ACC112 (cell line): ENCODE measurements around the gene FMNL1.
A peak's percentile ranks its signal among the peaks of the same experiment; 100 is the strongest.

Source experiments
- H2AFZ ChIP-seq: fragments of 200-600 bp; sonication (generic); one replicate; pipeline ENCODE4 v1.6.0; 2017; ENCODE audit warnings: antibody characterized with exemption, low read length; ENCODE audit not compliant: unreplicated experiment
- H3K27ac ChIP-seq: fragments of 200-600 bp; sonication (generic); 2 replicates; pipeline ENCODE4 v1.5.1; 2014; ENCODE audit warnings: low read depth, mild to moderate bottlenecking, antibody characterized with exemption, low read length, moderate library complexity
- H3K27me3 ChIP-seq: fragments of 200-600 bp; sonication (generic); 2 replicates; pipeline ENCODE4 v1.6.1; 2014; ENCODE audit warnings: mild to moderate bottlenecking, antibody characterized with exemption, low read length, moderate library complexity, mixed read lengths; ENCODE audit not compliant: insufficient read depth
- H3K36me3 ChIP-seq: fragments of 200-600 bp; sonication (generic); 2 replicates; pipeline ENCODE4 v1.6.1; 2016; ENCODE audit warnings: mild to moderate bottlenecking, antibody characterized with exemption, low read length, moderate library complexity, mixed read lengths; ENCODE audit not compliant: insufficient read depth
- H3K4me1 ChIP-seq: fragments of 200-600 bp; sonication (generic); one replicate; pipeline ENCODE4 v1.6.1; 2016; ENCODE audit warnings: low read length, mixed read lengths; ENCODE audit not compliant: insufficient read depth, unreplicated experiment, control insufficient read depth
- H3K4me3 ChIP-seq: fragments of 200-600 bp; sonication (generic); 2 replicates; pipeline ENCODE4 v1.5.1; 2014; ENCODE audit warnings: mild to moderate bottlenecking, low read depth, low read length
- H3K79me2 ChIP-seq: fragments of 200-600 bp; sonication (generic); one replicate; pipeline ENCODE4 v1.6.0; 2016; ENCODE audit warnings: low read length; ENCODE audit not compliant: control insufficient read depth, unreplicated experiment, insufficient read depth

FMNL1 gene

DNA sequence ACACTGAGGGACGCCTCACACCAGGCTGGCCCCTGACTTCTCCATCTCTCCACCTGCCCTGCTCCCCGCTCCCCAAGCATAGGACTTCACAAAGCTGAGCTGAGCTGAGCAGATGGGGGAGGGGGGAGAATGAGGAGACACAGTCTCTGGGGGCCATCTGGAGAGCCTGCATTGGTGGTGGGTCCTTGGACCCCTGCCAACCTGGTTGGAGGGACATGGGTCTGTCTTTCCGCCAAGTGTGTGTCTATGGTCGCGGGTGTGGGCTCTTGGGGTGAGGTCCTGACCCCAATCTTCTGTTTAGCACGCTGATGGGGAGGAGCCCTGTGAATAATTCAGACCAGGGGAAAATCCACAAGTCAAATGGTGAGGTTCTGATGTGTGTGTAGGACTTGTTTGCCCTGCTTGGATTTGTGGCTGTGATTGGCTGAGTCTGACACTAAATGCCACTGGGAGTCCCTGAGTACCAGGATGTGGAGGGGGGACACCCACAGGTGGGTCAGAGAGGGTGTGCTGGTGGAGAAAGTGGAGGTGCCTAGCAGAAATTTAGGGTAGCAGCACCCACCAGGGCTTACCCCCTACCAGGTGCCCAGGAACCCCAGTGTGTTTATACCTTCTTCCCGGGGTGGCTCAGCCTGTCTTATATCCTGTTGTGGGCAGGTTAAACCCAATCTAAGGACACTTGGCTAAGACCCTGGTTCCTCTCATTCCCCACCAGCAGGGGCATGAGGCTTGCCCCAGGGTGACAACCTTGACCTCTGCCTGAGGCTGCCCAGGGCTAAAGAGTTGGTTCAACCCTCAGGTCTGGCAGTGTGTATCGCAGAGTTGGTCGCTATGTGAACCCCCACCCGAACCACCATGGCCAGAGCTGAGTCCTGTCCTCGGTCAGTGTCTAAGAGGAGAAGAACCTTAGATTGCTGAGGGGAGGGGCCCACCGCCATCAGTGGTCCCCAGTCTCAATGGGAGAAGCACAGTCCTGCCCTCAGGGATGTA lies 2.1 kb downstream of the FMNL1 start:
- no peaks in the 10 kb centered on the region for H3K36me3 ChIP-seq
- H3K79me2 ChIP-seq = no peaks in the 10 kb centered on the region
- no peak overlapping the region for H3K4me3 ChIP-seq
- no peak overlapping the region for H3K27ac ChIP-seq
- H2AFZ ChIP-seq = no peak overlapping the region
- peaks cover 44% of the 10 kb centered on the region for H3K4me1 ChIP-seq
- peaks cover 6% of the 10 kb centered on the region; the same call in 1 of the 2 replicates for H3K27me3 ChIP-seq

DNA sequence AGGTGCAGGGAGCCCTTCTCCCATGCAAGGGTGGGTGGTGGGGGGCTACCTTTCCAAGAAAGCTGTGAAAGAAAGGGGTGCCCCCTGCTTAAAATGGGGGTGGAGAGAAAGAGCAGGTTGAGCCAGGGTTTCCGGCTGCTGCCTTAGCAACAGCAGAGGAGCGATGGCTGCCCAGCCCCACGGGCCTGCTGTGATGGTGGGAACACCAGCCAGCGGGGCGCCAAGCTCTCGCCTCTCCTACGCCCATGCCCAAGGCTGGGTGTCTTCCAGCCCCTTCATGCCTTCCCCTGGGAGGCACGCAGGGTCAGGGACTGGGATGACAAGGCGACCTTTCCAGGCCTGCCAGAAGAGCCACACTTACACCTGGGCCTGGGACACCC lies 3.0 kb downstream of the FMNL1 start:
- Histone ChIP-seq H2AFZ (no peak overlapping the region), H3K4me1 (peaks cover 51% of the 10 kb centered on the region), H3K79me2 (no peaks in the 10 kb centered on the region), H3K27ac (no peak overlapping the region), H3K27me3 (peaks cover 6% of the 10 kb centered on the region; the same call in 1 of the 2 replicates), H3K36me3 (no peaks in the 10 kb centered on the region), H3K4me3 (no peak overlapping the region)

DNA sequence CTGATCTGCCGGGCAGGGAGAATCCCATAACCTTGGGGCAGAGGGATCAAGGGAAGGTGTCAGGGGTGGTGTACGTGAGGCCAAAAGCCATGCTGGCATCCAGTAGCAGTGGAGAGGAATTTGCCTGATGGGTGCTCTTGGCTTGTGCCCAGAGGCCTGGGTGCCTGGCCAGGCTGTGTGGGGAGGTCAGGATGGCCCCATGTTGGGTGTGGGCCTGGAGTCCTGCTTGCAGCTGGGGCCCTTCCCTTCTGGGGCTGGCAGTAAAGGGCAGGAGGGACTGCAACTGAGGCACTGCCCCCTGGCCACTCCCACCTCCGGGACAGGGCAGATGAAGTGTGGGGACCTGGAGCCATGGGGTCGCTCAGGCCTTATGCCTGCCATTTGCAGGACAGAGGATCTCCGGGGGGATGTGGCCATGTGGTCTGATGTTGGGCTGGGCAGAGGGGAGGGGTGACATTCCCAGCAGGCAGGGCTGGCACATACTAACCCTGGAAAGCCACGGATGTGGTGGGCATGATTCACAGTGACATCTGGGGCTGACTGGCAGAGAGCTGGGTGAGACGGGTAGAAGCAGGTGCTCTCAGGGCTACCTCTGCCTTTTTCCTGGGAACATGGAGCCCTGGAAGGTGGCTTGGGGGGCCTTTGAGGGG lies 3.5 kb downstream of the FMNL1 start:
- Histone ChIP-seq H3K79me2 (no peaks in the 10 kb centered on the region), H3K27ac (no peak overlapping the region), H3K4me1 (peaks cover 56% of the 10 kb centered on the region), H3K27me3 (peaks cover 6% of the 10 kb centered on the region; the same call in 1 of the 2 replicates), H3K36me3 (no peaks in the 10 kb centered on the region), H3K4me3 (no peak overlapping the region), H2AFZ (no peak overlapping the region)

DNA sequence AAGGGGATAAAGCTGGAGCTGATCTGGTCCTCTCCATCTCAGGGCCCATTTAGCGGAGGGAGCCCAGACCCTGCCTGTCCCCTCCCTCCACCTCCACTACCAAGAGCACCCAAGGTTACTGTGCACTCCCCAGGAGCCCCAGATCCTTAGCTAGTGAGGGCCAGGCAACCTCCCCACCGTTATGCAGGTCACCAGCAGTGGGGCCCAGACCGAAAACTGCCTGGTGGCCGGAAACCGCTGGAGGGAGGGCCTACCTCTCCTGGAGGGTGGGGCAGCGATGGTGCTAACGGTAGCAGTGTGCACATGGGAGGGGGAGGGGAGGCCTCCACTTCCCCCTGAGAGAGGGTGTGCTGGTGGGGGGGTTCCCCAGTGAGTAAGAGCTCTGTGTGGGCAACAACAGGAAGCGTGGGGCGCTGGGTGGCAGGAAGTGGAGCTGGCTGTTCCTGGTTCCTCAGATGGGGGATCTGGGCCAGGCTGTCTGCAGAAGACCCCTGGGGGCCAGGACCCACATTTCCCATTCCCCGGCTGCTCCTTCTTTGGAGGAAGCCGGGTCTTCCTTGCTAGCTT lies 4.4 kb downstream of the FMNL1 start:
- Histone ChIP-seq H3K79me2 (no peaks in the 10 kb centered on the region), H3K27me3 (peaks cover 6% of the 10 kb centered on the region; the same call in 1 of the 2 replicates), H3K4me3 (no peak overlapping the region), H2AFZ (no peak overlapping the region), H3K36me3 (no peaks in the 10 kb centered on the region), H3K4me1 (peaks cover 65% of the 10 kb centered on the region), H3K27ac (peak overlapping the region; percentile 31; the same call in 1 of the 2 replicates)

DNA sequence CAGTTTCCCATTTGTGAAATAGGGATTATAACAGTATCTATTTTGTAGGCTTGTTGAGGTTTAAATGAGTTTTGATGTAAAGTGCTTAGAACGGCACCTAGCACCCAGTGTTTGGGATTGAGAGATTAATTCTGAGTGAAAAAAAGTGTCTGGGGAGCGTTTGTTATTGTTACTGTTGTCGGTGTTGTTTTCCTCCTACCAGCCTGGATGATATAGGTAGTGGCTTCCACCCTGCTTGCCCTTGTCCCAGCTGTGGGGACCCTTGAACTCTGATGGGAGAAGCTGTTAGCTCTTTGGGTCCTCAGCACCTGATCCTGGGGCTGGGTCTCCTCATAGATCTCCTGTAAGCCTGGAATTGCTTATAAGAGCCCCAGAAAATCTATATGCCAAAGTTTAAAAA lies 4.9 kb downstream of the FMNL1 start:
- Histone ChIP-seq H3K4me3 (0 out of 2 replicates have a peak overlapping the region, but pooled peaks have one; percentile 14), H3K36me3 (no peaks in the 10 kb centered on the region), H3K4me1 (peaks cover 70% of the 10 kb centered on the region), H3K27me3 (peaks cover 6% of the 10 kb centered on the region; the same call in 1 of the 2 replicates), H2AFZ (no peak overlapping the region), H3K79me2 (no peaks in the 10 kb centered on the region), H3K27ac (peak overlapping the region; percentile 31; the same call in 1 of the 2 replicates)

DNA sequence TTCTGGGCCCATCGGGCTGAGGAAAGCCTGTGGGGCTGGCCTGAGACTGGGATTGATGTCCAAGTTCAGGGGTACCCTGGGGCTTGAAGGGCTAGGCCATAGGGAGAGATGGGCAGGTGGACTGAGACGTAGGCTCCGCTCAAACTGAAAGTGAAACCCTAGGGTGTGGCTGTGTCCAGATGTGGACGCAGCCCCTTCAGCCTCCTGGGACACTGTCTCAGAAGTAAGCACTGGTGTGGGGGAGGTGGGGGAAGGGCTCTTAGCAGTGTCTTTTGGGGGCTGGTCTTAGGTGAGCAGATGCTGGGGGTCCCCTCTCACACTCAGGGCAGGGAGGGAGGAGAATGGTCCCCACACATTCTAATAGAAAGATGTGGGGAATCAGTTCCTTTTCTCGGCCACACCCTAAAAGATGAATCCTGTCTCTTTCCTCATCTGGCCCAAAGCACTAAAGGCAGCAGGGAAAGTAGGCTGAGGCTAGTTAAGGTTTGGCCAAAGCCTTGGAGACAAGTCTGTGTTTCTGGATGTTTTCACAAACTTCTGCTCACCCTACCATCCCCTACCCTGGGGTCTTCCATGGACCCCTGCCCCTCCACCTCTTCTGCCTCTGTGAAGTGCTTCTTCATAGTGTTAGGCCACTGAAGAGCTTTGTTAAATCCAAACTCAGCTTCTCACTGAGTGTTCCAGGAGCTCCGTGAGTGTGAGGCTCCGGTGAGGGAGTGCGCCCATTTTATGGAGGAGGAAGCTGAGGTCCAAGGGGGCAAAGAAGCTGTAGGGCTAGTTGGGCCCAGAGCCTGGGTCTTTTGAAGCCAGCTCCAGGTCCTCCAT lies 5.6 kb downstream of the FMNL1 start:
- H3K36me3 ChIP-seq = no peaks in the 10 kb centered on the region
- no peaks in the 10 kb centered on the region for H3K79me2 ChIP-seq
- peaks cover 3% of the 10 kb centered on the region; the same call in 1 of the 2 replicates for H3K27me3 ChIP-seq
- H2AFZ ChIP-seq = peak overlapping the region; percentile 3
- H3K4me1 ChIP-seq = peaks cover 71% of the 10 kb centered on the region
- H3K4me3 ChIP-seq = peak overlapping the region; percentile 14; the same call in 1 of the 2 replicates
- peak overlapping the region; percentile 31; the same call in 1 of the 2 replicates for H3K27ac ChIP-seq

DNA sequence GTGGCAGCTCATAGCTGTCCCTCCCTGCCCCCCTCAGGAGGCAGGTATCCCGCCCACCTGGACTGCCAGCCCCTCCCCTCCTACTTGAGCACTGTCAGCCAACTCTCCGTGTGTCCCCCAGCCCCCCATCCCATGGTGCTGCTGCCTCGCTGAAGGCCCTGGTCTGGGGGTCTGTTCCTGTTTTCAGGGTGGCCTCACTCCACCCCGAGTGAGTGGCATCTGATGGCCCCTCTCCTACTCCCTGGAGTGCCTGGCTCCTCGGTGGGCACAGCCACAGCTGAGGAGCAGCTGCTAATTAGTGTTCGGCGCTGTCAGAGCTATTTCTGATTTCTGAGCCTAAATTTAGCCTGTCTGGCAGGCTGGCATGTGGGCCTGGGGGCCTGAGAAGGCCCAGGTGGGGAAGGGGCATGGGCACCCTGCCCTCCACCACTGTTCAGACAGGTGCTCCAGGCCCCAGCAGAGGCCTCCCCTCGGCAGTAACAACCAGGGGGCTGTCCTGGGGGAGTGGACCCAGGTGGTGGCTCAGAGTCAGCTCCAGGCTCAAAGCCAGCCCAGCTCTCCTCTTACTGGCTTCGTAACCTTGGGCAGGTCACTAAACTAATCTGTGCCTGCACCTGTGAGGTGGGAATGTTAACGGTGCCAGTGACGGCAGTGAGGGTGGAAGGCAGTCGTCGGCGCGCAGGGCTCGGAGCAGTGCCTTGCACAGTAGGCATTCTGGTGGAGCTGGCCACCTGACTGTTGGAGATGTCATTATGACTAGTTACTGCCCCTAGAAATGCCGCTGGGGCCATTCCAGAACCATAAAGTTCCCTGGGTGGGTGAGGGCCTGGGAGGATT lies 6.5 kb downstream of the FMNL1 start:
- no peaks in the 10 kb centered on the region for H3K27me3 ChIP-seq
- no peak overlapping the region for H2AFZ ChIP-seq
- peak overlapping the region; percentile 77 for H3K27ac ChIP-seq
- no peaks in the 10 kb centered on the region for H3K36me3 ChIP-seq
- H3K4me1 ChIP-seq = peaks cover 71% of the 10 kb centered on the region
- H3K4me3 ChIP-seq = no peak overlapping the region
- H3K79me2 ChIP-seq = no peaks in the 10 kb centered on the region

DNA sequence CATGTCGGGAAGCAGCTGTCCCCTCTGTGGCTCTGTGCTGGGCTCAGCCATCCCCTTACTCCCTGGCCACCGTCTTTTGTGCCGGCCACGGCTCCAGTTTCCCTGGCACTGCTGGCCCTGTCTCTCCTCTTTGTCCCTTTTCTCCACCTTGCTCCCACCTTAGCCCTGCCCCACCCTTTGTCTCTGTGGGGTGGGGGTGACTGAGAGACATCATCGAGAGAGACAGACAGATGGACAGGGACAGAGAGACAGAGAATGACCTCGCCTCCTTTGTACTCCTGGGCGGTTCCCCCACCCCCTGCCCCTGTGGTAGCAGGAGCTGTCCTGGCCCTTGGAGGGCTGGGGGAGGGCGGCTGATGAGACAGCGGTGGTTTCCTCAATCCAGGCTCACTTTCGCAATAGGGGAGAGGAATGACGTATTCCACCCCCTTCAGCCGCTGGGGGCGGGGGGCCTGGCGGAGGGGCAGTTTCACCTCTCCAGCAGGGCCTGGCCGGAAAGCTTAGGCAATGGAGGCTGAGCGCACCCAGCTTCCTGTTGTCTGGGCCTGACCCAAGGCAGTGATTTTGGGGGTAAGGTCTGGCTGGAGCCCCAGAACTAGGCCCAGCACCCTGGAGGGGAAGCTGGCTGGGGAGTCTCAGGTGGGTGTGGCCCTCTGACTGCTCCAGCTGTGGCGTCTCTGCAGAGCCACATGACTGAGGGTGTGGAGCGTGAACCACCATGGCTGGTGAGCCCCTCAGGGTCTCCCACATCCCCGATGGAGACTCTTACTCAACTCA lies 7.3 kb downstream of the FMNL1 start:
- H3K36me3 ChIP-seq = no peaks in the 10 kb centered on the region
- no peak overlapping the region for H2AFZ ChIP-seq
- H3K4me1 ChIP-seq = peaks cover 68% of the 10 kb centered on the region
- no peaks in the 10 kb centered on the region for H3K27me3 ChIP-seq
- peak overlapping the region; percentile 77 for H3K27ac ChIP-seq
- H3K4me3 ChIP-seq = peak overlapping the region; percentile 22; the same call in 1 of the 2 replicates
- H3K79me2 ChIP-seq = no peaks in the 10 kb centered on the region
